ENCODE results near the gene RAC3. TPM values are rescaled to one million over a fixed set of nuclear protein-coding genes. Genes with fewer than 3 reads are reported as not detected.

The RAC3 gene
- total RNA-seq, 1 experiment from 2014 or later = 9.3 TPM

DNA sequence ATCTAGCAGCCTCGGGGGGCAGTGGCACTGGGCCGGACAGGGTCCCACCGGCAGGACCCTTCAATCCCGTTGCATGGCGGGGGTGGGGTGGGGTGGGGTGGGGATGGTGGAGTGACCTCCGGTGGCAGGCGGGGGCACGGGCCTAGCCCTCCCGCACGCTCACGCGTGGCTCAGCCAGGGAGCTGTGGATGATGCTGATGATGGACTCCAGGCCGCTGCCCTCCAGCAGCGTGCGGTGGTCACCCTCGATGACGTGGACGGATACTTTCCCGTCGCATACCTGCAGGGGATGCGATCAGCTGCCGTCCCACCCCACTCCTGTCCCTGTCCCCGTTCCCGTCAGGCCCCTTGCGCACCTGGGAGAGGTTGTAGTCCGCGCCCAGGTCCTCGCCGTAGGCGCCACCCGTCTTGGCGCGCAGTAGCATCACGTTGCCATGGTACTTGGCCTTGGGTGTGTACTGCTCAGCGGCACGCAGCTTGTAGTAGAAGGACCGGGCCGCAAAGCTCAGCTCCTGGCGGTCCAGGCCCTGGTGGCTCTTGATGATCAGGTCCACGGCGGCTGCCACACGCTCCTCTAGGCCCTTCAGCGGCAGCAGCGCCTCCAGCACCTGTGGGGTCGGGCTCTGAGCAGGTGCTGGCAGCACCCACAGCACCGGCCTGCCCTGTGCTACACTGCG, 47.7 kb downstream of the RAC3 start:
- H3K36me3 Mint-ChIP-seq (ENCODE audit: insufficient read depth, unreplicated experiment) = peaks cover 79% of the 10 kb centered on the region

DNA sequence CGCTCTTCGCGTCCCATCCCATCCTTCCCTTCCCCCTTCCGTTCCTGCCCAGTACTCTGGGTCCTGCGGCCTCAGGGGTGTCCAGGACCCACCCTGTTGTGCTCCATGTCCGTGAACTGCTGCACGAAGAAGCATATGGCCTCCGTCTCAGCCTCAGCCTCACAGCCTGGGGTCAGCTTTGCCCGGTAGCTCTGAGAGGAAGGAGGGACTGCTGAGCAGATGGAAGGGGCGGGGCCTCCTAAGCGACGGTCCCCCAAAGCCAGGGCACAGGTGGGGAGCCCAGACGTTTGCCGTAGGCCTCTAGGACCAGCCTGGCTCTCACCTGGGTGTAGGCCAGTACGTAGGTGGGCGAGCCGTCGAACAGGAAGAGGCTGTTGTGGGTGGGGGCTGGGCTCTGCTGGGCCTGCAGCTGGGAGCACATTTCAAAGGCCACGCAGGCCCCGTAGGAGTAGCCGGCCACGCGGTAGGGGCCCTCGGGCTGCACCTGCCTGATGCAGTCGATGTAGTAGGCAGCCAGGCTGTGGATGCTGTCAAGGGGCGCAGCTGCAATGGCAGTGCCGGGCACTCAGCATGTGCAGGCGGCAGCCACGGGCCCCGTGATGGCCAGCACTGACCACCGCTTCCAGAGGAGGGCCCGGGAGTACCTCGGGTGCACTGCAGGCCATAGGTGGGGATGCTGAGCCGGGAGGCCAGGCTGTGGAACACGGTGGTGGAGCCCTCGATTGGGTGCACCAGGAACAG, 48.7 kb downstream of the RAC3 start:
- H3K36me3 Mint-ChIP-seq (ENCODE audit: insufficient read depth, unreplicated experiment) = peaks cover 83% of the 10 kb centered on the region
- H3K9me3 Mint-ChIP-seq (ENCODE audit: low read depth, unreplicated experiment) = no peaks in the 10 kb centered on the region
- no TSS peak for BruUV-seq (replicated peaks)
- CTCF ChIA-PET = no interaction called here
- TF ChIP-seq CTCF (IDR thresholded peaks at IDR 0.05; ENCODE audit: unreplicated experiment) = no peak
- no peak overlapping the region for H3K4me3 Mint-ChIP-seq (ENCODE audit: low read depth, unreplicated experiment)
- no peak overlapping the region for H3K27ac Mint-ChIP-seq (ENCODE audit: unreplicated experiment)
- no peak for DNase-seq
- no peaks in the 10 kb centered on the region for H3K4me1 Mint-ChIP-seq (ENCODE audit: low read depth, unreplicated experiment)
- no peaks in the 10 kb centered on the region for H3K27me3 Mint-ChIP-seq (ENCODE audit: unreplicated experiment)
- intact Hi-C loops (cut with micrococcal nuclease; ENCODE audit: unreplicated experiment) = no loop called here

More for the DNA sequence above, 47.7 kb downstream of the RAC3 start:
- no peaks in the 10 kb centered on the region for H3K27me3 Mint-ChIP-seq (ENCODE audit: unreplicated experiment)
- no peaks in the 10 kb centered on the region for H3K9me3 Mint-ChIP-seq (ENCODE audit: low read depth, unreplicated experiment)
- CTCF ChIA-PET = no interaction called here
- DNase-seq = no peak
- no TSS peak for BruUV-seq (replicated peaks)
- no peak overlapping the region for H3K4me3 Mint-ChIP-seq (ENCODE audit: low read depth, unreplicated experiment)
- H3K4me1 Mint-ChIP-seq (ENCODE audit: low read depth, unreplicated experiment) = no peaks in the 10 kb centered on the region
- H3K27ac Mint-ChIP-seq (ENCODE audit: unreplicated experiment) = peak overlapping the region; percentile 30
- intact Hi-C loops (cut with micrococcal nuclease; ENCODE audit: unreplicated experiment) = no loop called here
- no peak for TF ChIP-seq CTCF (IDR thresholded peaks at IDR 0.05; ENCODE audit: unreplicated experiment)

GRCh38 chr17:82080789-82081464, 49.4 kb downstream of the RAC3 start:
- H3K4me1 Mint-ChIP-seq (ENCODE audit: low read depth, unreplicated experiment) = no peaks in the 10 kb centered on the region
- no peaks in the 10 kb centered on the region for H3K27me3 Mint-ChIP-seq (ENCODE audit: unreplicated experiment)
- intact Hi-C loops (cut with micrococcal nuclease; ENCODE audit: unreplicated experiment) = no loop called here
- no peak overlapping the region for H3K27ac Mint-ChIP-seq (ENCODE audit: unreplicated experiment)
- DNase-seq = no peak
- H3K9me3 Mint-ChIP-seq (ENCODE audit: low read depth, unreplicated experiment) = no peaks in the 10 kb centered on the region
- BruUV-seq (replicated peaks) = no TSS peak
- no peak overlapping the region for H3K4me3 Mint-ChIP-seq (ENCODE audit: low read depth, unreplicated experiment)
- TF ChIP-seq CTCF (IDR thresholded peaks at IDR 0.05; ENCODE audit: unreplicated experiment) = no peak
- CTCF ChIA-PET = no interaction called here
- H3K36me3 Mint-ChIP-seq (ENCODE audit: insufficient read depth, unreplicated experiment) = peaks cover 87% of the 10 kb centered on the region

GRCh38 chr17:82081546-82081945, 50.1 kb downstream of the RAC3 start:
- no peak for TF ChIP-seq CTCF (IDR thresholded peaks at IDR 0.05; ENCODE audit: unreplicated experiment)
- Mint-ChIP-seq H3K4me1 (ENCODE audit: low read depth, unreplicated experiment) (no peaks in the 10 kb centered on the region), H3K27me3 (ENCODE audit: unreplicated experiment) (no peaks in the 10 kb centered on the region), H3K27ac (ENCODE audit: unreplicated experiment) (no peak overlapping the region), H3K4me3 (ENCODE audit: low read depth, unreplicated experiment) (no peak overlapping the region), H3K9me3 (ENCODE audit: low read depth, unreplicated experiment) (no peaks in the 10 kb centered on the region), H3K36me3 (ENCODE audit: insufficient read depth, unreplicated experiment) (peaks cover 87% of the 10 kb centered on the region)
- no peak for DNase-seq
- CTCF ChIA-PET = no interaction called here
- intact Hi-C loops (cut with micrococcal nuclease; ENCODE audit: unreplicated experiment) = no loop called here
- no TSS peak for BruUV-seq (replicated peaks)

Measured in Calu3 (cell line).